ENCODE results near the gene COL4A2.

Gene COL4A2

DNA sequence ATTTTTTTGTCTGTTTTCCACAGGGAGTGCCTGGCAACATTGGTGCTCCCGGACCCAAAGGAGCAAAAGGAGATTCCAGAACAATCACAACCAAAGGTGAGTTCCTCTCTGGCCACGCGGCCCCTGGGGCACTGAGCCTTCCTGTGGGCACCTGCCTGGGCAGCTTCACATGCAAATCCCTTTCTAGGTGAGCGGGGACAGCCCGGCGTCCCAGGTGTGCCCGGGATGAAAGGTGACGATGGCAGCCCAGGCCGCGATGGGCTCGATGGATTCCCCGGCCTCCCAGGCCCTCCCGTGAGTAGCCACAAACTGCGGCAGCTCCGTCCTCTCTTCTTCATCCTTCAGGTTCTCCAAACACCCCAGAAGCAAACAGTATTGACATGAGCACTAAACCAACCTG is 155.0 kb downstream of the COL4A2 start:
- DNase-seq: no peak

DNA sequence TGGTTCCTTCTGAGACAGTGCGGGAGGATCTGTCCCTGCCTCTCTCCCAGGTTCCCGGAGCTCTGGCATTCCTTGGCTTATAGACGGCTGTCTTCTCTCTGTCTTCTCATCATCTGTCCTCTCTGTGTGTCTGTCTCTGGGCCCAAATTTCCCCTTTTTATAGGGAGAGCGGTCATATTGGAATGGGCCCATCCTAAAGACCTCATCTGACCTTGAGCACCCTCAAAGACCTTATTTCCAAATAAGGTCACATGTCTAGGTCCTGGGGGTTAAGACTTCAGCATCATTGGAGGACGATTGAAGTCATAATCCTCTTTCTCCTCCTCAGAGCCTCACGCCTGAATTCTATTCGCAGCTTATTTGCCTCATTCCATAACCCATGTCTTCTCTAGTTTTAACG is 156.1 kb downstream of the COL4A2 start:
- no peak for DNase-seq

DNA sequence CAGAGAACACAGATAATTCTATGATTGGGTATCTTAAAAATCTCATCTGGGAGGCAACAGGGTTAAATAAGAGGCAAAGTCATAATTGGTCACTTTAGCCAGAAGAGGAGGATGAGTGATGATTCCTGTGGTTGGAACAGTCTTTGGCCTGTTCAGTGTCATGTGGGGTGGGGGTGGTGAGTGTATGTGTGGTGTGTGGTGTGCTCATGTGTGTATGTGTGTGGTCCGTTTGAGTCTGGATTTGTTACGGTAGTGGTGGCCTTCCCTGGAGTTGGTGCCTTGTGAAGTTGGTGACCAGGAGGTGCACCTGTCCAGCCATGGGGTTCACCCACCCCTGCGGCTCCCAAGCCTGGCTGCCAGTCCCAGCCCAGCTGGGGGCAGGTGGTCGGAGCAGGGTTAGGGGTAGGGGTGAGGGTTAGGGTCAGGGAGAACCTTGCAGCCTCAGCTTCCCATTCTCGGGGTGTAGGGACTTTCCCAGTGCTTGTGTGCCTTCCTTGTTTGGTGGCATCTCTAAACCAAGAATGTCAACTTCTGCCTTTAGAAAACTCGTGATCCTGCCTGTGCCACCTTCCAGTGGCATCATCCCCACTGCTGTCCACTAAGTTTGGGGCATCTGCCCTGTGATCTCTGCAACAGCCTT is 156.9 kb downstream of the COL4A2 start:
- DNase-seq: no peak

DNA sequence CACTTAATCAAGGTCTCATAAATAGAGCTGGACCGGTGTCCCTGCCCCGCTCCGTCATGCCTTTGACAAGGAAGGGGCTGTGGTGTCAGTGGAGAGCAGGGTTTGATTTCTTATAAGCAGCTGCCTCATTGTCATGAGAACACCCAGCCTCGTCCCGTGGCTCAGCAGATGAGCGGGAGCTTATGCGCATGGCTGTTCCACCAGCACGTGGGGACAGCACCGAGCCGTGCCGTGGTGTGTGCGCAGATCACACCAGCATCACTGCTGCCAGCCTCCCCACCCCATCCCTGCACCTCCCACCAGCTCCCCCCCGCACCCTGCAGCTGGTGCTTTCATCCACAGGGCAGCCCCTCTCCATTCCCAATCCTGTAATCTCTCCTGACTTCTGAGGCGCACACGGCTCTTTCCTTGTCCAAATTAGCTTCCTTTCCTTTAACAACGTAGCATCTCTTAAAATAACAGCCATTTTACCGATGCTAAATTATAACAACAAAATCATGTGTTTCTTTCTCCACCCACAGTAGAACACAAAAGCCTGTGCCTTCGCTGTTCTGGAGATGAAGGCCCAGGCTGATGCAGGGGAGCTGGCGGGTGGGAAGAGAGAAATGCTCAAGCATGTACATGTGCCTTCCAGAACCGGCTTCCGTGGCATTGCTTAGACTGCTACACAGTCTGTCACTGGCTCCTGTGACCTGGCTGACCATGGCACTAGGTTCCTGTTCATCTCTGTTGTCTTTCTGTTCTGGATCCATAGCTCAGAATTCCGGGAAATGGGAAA is 157.7 kb downstream of the COL4A2 start:
- no peak for DNase-seq

DNA sequence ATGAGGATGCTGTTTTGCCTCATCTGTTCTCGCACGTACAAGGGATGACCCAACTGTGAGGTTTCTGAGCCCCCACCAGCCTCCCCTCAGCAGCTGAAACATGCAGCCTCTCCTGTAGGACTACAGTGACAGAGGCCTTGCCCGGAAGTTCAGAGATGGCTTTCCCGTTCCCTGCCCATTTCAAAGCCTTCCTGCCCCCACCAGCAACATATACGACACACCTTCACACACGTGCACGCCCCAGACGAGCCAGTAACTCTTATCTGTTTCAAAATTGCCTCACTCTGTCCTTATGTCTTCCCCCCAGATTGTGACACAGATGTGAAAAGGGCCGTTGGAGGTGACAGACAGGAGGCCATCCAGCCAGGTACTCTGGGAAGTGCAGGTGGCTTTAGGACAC is 158.6 kb downstream of the COL4A2 start:
- no peak for DNase-seq

DNA sequence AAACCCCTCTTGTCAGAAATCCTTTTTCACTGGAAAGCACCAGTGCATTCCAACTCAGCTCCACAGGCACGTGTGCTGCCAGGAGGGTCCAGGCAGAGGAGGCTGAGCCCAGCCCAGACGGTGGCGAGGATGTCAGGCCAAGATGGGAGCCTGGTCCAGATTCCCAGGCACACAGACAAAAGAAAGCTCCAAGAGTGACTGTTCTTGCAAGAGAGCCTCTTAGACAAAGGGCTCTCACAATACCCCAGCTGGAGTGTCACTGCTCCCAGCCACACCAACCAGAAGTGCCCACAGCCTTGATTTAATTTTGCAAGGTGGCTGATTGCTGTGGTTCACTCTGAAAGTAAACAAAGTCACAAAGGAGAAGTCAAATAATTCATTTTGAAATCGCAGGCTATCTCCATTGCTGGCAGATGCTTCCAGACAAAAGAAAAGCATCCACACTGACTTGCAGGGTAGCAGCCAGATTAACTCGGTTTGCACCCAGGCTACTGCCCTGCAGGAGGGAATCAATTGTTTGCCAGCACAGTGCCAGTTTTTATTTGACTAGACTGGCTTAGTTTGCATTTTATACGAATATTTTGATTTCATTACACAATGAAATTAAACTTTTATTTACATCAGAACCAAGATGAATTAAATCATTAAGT is 159.3 kb downstream of the COL4A2 start:
- DNase-seq: no peak

DNA sequence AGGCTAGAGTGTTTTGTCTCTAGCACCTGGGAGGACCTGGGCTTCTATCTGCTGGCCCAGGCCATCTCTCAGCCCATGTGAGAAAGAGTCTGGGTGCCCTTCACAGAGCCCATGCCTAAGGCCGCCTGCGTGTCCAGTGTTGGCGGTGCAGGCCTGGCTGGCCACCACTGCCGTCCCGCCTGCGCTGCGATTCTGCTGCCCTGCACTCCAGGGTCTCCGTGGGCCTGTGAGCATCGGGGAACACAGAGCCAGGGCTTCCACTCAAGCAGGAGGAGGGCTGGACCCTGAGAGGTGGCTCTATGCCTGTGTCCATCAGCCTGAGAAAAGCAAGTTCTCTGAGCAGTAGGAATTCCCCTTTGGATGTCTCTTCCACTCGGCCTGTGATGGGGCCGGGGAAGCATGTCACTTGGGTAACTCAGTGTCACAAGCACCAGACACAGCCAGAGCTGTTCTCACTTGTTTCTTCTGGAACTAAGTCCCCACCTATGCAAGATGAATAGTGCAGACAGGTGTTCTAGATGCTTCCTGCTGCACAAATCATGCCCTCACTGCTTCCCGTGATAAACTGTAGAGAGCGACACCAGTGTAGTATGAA is 160.5 kb downstream of the COL4A2 start:
- no peak for DNase-seq

DNA sequence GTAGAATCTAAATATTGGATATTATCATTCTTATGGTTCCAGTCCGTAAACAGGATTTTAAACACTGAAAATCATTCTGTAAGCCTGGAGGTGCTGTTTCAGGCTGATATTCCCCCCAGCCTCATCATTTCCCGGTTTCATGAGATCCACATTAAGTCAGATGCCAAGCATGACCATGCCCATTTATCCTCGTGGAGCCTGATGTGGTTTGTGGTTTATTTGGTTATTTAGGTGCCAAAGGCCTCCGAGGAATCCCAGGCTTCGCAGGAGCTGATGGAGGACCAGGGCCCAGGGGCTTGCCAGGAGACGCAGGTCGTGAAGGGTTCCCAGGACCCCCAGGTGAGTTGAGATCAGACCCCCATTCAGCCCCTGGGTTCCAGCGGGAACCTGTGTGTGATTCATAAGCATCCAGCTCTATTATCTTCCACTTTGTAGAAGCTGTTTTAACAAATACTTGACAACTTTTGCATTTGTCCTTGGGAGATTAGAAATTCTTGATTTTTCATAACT is 162.0 kb downstream of the COL4A2 start:
- no peak for DNase-seq

DNA sequence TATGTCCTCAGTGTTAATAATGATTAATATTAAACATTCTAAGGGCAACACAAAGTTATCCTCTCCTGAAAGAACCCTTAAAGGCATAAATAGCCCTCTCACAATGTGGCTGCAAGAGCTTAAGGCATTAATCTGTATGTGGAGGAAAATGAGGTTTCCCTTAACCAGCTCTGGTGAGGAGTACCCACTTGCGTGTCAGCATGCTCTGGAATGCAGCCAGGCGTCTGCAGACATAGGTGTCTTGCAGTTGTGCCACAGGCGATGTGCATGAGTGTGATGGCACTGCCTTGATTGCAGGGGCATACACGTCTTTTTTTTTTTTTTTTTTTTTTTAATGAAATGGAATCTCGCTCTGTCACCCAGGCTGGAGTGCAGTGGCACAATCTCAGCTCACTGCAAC is 162.5 kb downstream of the COL4A2 start:
- DNase-seq: no peak

DNA sequence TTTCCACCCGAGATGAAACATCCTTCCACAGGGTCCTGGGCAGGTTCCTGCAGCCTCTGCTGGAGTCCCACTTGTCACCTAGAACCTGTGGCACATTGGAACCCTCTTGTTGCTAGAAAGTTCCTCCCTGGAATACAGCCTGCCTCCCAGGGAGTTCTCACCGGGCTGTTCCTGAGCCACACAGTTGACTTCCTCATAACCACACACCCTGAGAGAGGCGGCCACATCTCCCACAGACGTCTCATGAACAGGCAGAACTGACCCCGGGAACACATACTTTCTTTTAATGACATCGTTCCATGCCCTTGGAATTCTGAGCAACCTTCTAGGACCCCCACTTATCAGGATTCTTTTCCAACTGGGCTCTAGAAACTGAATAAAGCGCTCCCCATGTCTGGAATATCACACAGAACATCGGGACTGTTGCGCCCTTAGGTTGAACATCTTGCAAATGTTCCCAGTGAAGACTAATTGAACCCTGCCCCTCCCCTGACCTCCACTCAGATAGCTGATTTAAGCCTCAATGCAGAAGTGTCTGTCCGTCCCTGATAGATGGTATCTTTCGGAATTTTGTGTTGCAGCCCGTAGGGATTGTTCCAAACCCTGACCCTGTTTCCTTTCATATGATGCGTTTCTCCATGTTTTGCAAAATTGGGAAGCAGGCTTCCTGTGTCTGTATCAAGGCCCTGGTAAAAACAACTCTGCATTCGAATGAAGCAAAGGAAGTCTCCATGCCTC is 163.4 kb downstream of the COL4A2 start:
- DNase-seq: no peak

DNA sequence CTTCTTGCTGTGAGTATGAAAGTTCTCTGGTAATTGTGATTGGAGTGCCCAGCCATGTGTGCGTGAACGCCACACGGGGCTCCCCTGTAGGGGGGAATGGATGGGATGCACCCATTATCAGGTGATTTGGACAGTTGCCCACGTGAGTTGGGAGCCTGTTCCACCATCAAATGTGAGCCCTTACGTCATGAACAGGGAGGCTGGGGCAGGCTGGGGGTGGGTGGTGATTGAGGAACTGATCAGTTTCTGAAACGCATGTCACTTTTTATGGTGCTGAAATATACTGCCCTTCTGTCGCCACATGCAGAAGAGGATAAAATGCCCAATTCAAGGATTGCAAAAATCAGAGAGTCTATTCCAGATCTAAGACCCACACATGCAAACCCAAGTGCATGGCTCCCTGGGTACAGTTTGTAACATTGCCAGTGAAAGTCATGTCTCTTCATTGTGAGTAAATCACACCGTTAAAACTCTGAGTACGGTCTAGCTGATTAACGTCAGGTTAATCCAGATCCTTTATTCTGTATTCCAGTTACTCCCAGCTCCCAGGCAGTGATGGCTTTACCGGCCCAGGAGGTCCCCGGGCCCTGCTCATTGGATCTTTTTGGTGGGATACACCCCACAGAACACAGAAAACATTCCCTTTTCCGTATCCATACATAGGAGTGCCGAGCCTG is 164.2 kb downstream of the COL4A2 start:
- DNase-seq: no peak

DNA sequence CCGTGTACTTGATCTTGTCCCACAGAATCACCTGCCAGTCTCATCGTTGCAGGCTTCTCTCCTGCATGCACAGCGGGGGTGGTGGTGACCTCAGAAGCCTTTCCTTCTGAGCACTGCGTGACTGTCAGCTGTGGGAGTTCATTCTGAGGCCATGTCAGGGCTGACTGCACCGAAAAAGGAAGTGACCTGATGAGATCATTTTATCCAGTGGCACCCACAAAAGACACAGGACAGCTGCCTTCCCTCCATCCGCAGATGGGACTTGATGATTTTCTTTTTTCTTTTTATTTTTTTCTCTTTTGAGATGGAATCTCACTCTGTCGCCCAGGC is 164.7 kb downstream of the COL4A2 start:
- DNase-seq: peak; percentile 75

DNA sequence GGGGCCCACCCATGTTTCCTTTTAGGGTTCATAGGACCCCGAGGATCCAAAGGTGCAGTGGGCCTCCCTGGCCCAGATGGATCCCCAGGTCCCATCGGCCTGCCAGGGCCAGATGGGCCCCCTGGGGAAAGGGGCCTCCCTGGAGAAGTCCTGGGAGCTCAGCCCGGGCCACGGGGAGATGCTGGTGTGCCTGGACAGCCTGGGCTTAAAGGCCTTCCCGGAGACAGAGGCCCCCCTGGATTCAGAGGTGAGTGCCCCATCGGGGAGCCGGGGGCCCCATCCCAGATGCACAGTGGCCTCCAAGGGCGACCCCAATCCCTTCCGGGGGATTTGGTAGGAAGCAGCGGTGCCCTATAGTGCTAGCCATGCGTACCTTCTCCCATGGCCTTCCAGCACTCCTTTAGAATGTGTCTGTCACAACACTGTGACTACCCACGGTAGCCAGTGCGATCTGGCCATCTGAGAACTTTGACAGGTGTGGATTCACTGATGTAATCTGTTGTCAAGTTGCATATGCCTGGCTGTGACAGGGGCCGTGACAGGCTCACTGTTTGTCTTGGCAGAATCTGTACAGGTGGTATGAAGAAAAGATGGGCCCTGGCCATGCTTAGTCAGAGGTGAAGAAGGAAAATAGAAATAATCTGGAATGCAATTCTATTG is 165.9 kb downstream of the COL4A2 start:
- no peak for DNase-seq

DNA sequence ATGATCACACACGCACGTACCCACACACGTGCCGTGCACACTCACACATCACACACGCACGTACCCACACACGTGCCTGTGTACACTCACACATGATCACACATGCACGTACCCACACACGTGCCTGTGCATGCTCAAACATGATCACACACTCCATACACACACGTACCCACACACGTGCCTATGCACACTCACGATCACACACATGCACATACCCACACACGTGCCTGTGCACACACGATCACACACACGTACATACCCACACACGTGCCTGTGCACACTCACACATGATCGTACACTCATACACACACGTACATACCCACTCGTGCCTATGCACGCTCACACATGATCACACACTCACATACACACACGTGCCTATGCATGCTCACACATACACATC is 167.6 kb downstream of the COL4A2 start:
- no peak for DNase-seq

DNA sequence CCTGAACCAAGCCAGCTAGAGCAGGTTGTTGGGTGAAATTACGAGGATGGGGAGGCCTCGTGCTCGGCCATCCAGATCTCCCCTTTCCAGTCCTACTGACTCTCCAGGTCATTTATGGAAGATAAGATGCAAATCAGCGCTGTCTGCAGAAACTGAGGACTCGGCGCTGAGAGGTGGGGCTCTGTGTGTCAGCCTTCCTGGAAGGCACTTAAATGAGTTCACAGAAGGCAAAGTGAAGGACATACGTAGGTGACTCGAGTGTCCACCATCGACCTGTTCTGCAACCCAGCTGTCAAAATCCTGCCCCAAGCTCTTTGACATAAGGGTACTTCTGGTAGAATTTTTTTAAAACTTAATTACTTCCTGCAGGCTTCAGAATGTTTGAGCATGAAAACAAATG is 168.0 kb downstream of the COL4A2 start:
- DNase-seq: no peak

DNA sequence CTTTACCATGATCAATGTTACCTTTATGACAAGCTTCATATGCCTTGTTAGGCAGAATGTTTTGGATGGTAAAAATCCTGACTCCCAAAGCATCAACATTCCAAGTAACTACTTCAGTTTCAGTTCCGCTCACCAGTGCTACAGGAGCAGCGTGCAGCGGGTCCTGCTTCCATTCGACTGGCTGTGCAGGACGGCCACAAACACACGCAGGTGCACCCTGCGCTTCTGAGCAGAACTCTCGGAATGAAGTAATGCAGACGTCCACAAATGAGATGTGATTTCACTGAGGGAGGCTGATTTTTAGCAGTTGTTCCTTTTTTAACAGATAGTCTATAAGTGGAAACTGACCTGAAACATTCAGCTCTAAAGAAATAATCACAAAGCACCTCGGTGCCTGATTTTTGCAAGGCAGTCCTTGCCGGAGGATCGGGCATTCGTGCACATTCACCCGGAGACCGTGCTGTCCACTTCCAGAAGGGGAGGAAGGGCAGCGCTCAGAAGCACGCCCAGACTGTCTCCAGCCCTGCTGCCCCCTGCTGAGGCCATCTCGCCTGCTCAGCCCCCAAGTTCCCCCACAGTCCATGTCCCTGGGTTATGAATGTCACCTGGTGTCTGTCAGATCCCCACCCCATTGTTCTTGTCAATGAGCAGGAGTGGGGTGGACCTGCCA is 168.6 kb downstream of the COL4A2 start:
- DNase-seq: no peak

DNA sequence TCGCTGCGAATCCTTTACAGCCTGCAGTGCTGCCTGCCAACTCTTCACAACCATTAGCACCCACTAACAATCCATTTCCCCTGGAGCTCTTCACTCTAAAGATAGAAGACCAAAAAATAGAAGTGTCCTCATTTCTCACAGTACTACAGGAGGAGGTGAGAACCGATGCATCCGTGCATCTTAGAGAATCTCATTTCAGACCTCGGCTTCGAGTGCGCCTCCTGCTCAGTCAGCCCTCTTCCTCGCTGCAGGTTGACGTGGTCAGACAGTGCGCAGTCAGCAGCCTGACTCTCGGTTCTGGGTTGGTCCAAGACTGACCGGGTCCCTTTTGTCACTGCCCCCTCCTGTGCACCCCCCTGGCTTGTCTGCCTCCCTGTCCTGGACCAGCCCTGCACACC is 169.1 kb downstream of the COL4A2 start:
- no peak for DNase-seq

DNA sequence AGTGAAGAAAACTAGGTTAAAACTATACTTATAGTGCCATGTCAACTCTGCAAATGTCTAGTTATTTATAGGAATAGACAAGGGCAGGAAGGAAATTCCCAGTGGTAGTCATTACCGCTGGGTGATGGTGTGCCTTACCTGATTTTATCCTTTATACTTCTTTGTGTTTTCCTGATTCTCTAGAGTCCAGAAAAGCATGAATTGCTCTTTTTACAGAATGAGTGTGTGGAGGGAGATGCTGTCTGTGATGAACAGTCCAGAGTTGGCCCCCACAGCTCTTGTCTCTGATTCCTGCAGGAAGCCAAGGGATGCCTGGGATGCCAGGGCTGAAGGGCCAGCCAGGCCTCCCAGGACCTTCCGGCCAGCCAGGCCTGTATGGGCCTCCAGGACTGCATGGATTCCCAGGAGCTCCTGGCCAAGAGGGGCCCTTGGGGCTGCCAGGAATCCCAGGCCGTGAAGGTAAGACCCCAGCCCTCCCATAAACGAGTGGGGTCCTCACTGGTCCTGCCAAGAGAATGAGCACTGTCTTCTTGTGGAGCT is 170.7 kb downstream of the COL4A2 start:
- no peak for DNase-seq

DNA sequence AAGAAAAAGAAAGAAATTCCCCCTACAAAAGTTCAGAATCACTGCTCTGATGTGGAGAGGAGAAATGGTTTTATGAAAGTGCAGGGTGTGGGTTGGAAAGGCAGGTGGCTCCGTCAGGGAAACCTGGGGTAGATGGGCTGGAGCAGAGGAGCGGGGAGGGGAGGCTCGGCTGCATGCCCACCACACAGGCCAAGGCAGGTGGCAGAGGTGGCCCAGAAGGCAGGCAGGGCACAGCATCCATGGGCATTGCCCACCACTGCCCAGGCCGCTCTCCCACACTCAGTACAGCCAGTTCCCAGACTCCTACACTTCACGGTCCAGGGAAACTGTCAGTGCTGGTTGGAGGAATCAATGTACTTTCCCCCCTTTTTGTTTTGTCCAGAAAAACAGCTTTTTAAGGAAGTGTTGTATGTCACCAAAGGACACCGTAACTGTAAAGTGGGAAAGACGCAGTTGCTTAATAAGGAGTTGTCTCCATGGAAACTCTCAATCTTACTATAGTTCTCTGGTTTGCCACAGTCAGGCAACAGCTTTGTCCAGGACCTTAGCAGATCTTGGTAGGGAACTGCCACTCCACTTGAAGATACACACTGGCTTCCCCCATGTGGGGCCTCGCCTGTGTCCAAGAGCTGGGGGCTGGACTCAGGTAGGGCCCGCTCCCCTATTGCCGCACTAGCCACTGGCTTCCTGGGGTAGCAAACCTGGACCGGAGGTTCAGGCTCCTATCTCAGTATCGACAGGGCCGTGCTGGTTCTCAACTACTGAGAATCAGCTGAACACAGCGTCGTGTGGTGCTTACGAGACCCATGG is 171.5 kb downstream of the COL4A2 start:
- DNase-seq: no peak

DNA sequence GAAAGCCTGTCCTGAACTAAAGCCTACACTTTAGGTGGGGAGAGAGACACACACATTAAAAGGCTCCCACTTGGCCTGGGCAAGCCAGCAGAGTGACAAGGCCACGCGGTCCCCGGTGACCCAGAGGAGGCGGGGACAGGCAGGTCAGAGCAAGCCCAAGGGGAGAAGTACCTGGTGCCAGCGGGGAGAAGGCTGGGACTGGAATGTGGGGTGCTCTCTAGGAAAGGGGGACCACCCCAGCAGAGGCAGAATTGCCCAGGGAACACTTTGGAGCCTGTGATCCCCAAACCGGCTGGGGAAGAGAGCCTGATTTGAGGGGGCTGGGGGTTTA is 172.1 kb downstream of the COL4A2 start:
- DNase-seq: no peak

All from SIG-M5 (cell line).